Fibroblast of skin of right biceps (primary cell): ENCODE measurements around the gene MRPL21.
A peak's percentile ranks its signal among the peaks of the same experiment; 100 is the strongest.
"Not testable (repeated sequence)": the region's sequence is repeated elsewhere in the genome, so short reads cannot be mapped to it uniquely, and the experiment has no call there.

Experiments used
- DNase-seq: peaks from one replicate; pipeline ENCODE4 v3.0.0-alpha.2; 2013

MRPL21 gene

GRCh38 chr11:68908273-68908672 is 4.6 kb upstream of the MRPL21 start:
- no peak for DNase-seq

GRCh38 chr11:68905421-68906360 is 2.1 kb upstream of the MRPL21 start:
- no peak for DNase-seq

GRCh38 chr11:68904248-68904847 is 716 bp upstream of the MRPL21 start:
- peak; percentile 10 for DNase-seq

GRCh38 chr11:68900835-68901381 is 2.7 kb downstream of the MRPL21 start:
- DNase-seq: no peak

GRCh38 chr11:68897441-68897840 is 6.2 kb downstream of the MRPL21 start:
- DNase-seq: no peak

GRCh38 chr11:68896171-68896959 is 7.3 kb downstream of the MRPL21 start:
- DNase-seq: no peak

- DNase-seq: no peak
Measured at GRCh38 chr11:68893282-68893681, 10.3 kb downstream of the MRPL21 start.

GRCh38 chr11:68892576-68892975 is 11.1 kb downstream of the MRPL21 start:
- no peak for DNase-seq

- no peak for DNase-seq
Measured at GRCh38 chr11:68891351-68891948, 12.2 kb downstream of the MRPL21 start.

- DNase-seq: peak; percentile 97
Measured at GRCh38 chr11:68890490-68891231, 13.0 kb downstream of the MRPL21 start.

GRCh38 chr11:68889948-68890446 is 13.6 kb downstream of the MRPL21 start:
- DNase-seq: peak; percentile 98

GRCh38 chr11:68884827-68885226 is 18.8 kb downstream of the MRPL21 start:
- not testable (repeated sequence) for DNase-seq

- no peak for DNase-seq
Measured at GRCh38 chr11:68882391-68882790, 21.2 kb downstream of the MRPL21 start.

- DNase-seq: no peak
Measured at GRCh38 chr11:68881320-68881719, 22.3 kb downstream of the MRPL21 start.

- no peak for DNase-seq
Measured at GRCh38 chr11:68880851-68881250, 22.8 kb downstream of the MRPL21 start.

- no peak for DNase-seq
Measured at GRCh38 chr11:68878022-68878421, 25.6 kb downstream of the MRPL21 start.

GRCh38 chr11:68872216-68873003 is 31.2 kb downstream of the MRPL21 start:
- peak; percentile 69 for DNase-seq

GRCh38 chr11:68870470-68870869 is 33.2 kb downstream of the MRPL21 start:
- DNase-seq: peak; percentile 18

- no peak for DNase-seq
Measured at GRCh38 chr11:68868221-68868835, 35.3 kb downstream of the MRPL21 start.

GRCh38 chr11:68867066-68867465 is 36.6 kb downstream of the MRPL21 start:
- no peak for DNase-seq
